Activated CD8-positive, alpha-beta T cell treated with anti-CD3 and anti-CD28 coated beads for 36 hours (primary cell): Measurements from ENCODE around the gene YLPM1. TPM values are rescaled to one million over a fixed set of nuclear protein-coding genes. Genes with fewer than 3 reads are reported as not detected.
A peak's percentile ranks its signal among the peaks of the same experiment; 100 is the strongest.

ENCODE experiments used
- ATAC-seq: fragments of 200-7000 bp; cut with Tn5 transposase; one replicate; pipeline ENCODE4 v1.10.0; 2021; ENCODE audit warnings: mild to moderate bottlenecking, moderate library complexity
- CTCF ChIA-PET: fragments of 350-600 bp; sonication (Branson Sonifier 250); formaldehyde crosslinking; loops from one replicate; lab custom pipeline; 2021; ENCODE audit warnings: antibody characterized with exemption; lab: Charles Lee
- POLR2A ChIA-PET: fragments of 350-600 bp; sonication (Branson Sonifier 250); formaldehyde crosslinking; loops from one replicate; lab custom pipeline; 2021; ENCODE audit warnings: antibody characterized with exemption; lab: Charles Lee
- DNase-seq: peaks from one replicate; pipeline ENCODE4 v3.0.0-alpha.2; 2020
- H3K27ac Mint-ChIP-seq: one replicate; pipeline ENCODE4 v1.8.0; 2021; ENCODE audit warnings: mild to moderate bottlenecking, mixed read lengths
- H3K27me3 Mint-ChIP-seq: one replicate; pipeline ENCODE4 v1.8.0; 2021; ENCODE audit warnings: mixed read lengths
- H3K36me3 Mint-ChIP-seq: one replicate; pipeline ENCODE4 v1.8.0; 2021; ENCODE audit warnings: low read depth, mixed read lengths
- H3K4me1 Mint-ChIP-seq: one replicate; pipeline ENCODE4 v1.8.0; 2021; ENCODE audit warnings: low read depth, mixed read lengths
- H3K4me3 Mint-ChIP-seq: one replicate; pipeline ENCODE4 v1.8.0; 2021; ENCODE audit warnings: mild to moderate bottlenecking, moderate library complexity, mixed read lengths
- H3K9me3 Mint-ChIP-seq: one replicate; pipeline ENCODE4 v1.8.0; 2021; ENCODE audit warnings: mixed read lengths
- CTCF ChIP-seq: fragments of 200-600 bp; IDR thresholded peaks from one replicate; pipeline ENCODE4 v1.8.0; 2022; ENCODE audit warnings: antibody characterized with exemption, mild to moderate bottlenecking
- intact Hi-C: fragments of 100-400 bp; cut with micrococcal nuclease; formaldehyde crosslinking; loops from one replicate; pipeline ENCODE4 v1.10.0; 2022
- total RNA-seq, 2 experiments: library from RNA; stranded (reverse); gene quantifications; one replicate each; pipeline ENCODE4 v1.2.3, GENCODE V29; 2021

YLPM1 gene
- total RNA-seq, 2 experiments from 2014 or later = 43.6 to 49.0 TPM

- ChIA-PET CTCF (no interaction called here), POLR2A (no interaction called here)
- H3K27ac Mint-ChIP-seq = no peak overlapping the region
- H3K9me3 Mint-ChIP-seq = no peaks in the 10 kb centered on the region
- H3K4me1 Mint-ChIP-seq = no peaks in the 10 kb centered on the region
- no peak for ATAC-seq
- no peak overlapping the region for H3K4me3 Mint-ChIP-seq
- DNase-seq = no peak
- no peak for TF ChIP-seq CTCF
- H3K36me3 Mint-ChIP-seq = peaks cover 41% of the 10 kb centered on the region
- no peaks in the 10 kb centered on the region for H3K27me3 Mint-ChIP-seq
- intact Hi-C loops = no loop called here
These were observed 44.9 kb downstream of the YLPM1 start for GRCh38 chr14:74807853-74808545.

- Mint-ChIP-seq H3K36me3 (peaks cover 59% of the 10 kb centered on the region), H3K27ac (no peak overlapping the region), H3K27me3 (no peaks in the 10 kb centered on the region), H3K9me3 (no peaks in the 10 kb centered on the region), H3K4me1 (peaks cover 2% of the 10 kb centered on the region), H3K4me3 (no peak overlapping the region)
- intact Hi-C loops = no loop called here
- no peak for ATAC-seq
- DNase-seq = no peak
- no peak for TF ChIP-seq CTCF
- ChIA-PET CTCF (interaction anchor here (0.6 to 1.5 kb wide), 2 partner anchors 12 to 207 kb away, joined by 3 to 7 read pairs; no protein-coding TSS in a partner anchor), POLR2A (interaction anchor here (0.5 to 0.7 kb wide), 2 partner anchors 74 to 117 kb away, joined by 3 to 4 read pairs; no protein-coding TSS in a partner anchor)
These were observed 53.0 kb downstream of the YLPM1 start for GRCh38 chr14:74816124-74816523.

GRCh38 chr14:74820288-74820687 is 57.2 kb downstream of the YLPM1 start:
- Mint-ChIP-seq H3K4me3 (no peak overlapping the region), H3K27ac (no peak overlapping the region), H3K4me1 (peaks cover 5% of the 10 kb centered on the region), H3K9me3 (no peaks in the 10 kb centered on the region), H3K36me3 (peaks cover 44% of the 10 kb centered on the region), H3K27me3 (no peaks in the 10 kb centered on the region)
- TF ChIP-seq CTCF = no peak
- POLR2A ChIA-PET = interaction anchor here (0.9 kb wide), 1 partner anchor 16 kb away, joined by 3 read pairs; no protein-coding TSS in a partner anchor
- intact Hi-C loops = no loop called here
- ATAC-seq = no peak
- DNase-seq = no peak
- CTCF ChIA-PET = no interaction called here

- peaks cover 5% of the 10 kb centered on the region for H3K4me1 Mint-ChIP-seq
- ChIA-PET CTCF (no interaction called here), POLR2A (no interaction called here)
- H3K27me3 Mint-ChIP-seq = no peaks in the 10 kb centered on the region
- ATAC-seq (no peak), DNase-seq (no peak)
- H3K27ac Mint-ChIP-seq = no peak overlapping the region
- H3K36me3 Mint-ChIP-seq = peaks cover 34% of the 10 kb centered on the region
- intact Hi-C loops = no loop called here
- no peaks in the 10 kb centered on the region for H3K9me3 Mint-ChIP-seq
- H3K4me3 Mint-ChIP-seq = no peak overlapping the region
- TF ChIP-seq CTCF = no peak
These were observed 58.3 kb downstream of the YLPM1 start for GRCh38 chr14:74821267-74821915.

GRCh38 chr14:74824997-74825396 is 61.9 kb downstream of the YLPM1 start:
- no peaks in the 10 kb centered on the region for H3K9me3 Mint-ChIP-seq
- POLR2A ChIA-PET = no interaction called here
- no peak for DNase-seq
- H3K27me3 Mint-ChIP-seq = no peaks in the 10 kb centered on the region
- no peak overlapping the region for H3K27ac Mint-ChIP-seq
- CTCF ChIA-PET = no interaction called here
- no peak overlapping the region for H3K4me3 Mint-ChIP-seq
- H3K4me1 Mint-ChIP-seq = peaks cover 5% of the 10 kb centered on the region
- intact Hi-C loops = no loop called here
- TF ChIP-seq CTCF = no peak
- peak; percentile 47 for ATAC-seq
- H3K36me3 Mint-ChIP-seq = peaks cover 27% of the 10 kb centered on the region
